ENCODE measurements around the gene NKAIN1. TPM values are rescaled to one million over a fixed set of nuclear protein-coding genes. Genes with fewer than 3 reads are reported as not detected.
"Not testable (repeated sequence)": the region's sequence is repeated elsewhere in the genome, so short reads cannot be mapped to it uniquely, and the experiment has no call there.

The NKAIN1 gene
- under 1 TPM; 0.57 to 0.97 TPM for total RNA-seq

DNA sequence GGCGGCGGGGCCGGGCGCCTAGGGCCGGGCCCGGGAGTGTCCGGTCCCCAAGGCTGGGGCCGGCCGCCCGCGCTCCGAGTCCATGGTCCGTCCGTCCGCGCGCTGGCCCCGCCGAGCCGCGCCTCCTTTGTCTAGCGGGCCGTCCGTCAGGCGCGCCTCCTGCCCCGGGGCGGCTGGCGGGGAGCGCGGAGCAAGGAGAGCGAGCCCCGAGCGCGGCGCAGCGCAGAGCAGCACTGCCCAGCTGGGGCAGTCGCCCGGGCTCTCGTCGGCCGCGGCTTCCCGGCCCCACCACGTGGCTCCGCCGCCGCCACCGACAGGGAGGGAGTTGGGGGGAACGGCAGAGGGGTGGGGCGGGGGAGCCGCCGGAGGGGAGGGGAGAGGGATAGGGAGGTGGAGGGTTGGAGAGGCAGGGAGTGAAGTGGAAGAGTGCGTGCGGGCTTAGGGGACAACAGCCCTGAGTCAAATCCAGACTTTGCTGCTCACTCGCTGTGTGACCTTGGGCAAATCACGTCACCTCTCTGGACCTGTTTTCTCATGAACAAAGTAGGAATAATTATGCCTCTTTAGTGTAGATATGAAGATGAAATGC lies at the start of gene NKAIN1:
Gene NKAIN1, minus strand, starts transcription at position 235 of the 589 bp plus-strand sequence. CDS start 340 bp downstream, outside the sequence.
- Mint-ChIP-seq H3K4me3 (peak within 1 kb of the TSS; percentile 78), H3K27ac (peak within 1 kb of the TSS; percentile 52), H3K36me3 (no peaks in the 10 kb centered on the region), H3K9me3 (no peaks in the 10 kb centered on the region), H3K4me1 (peaks cover 16% of the 10 kb centered on the region), H3K27me3 (peaks cover 48% of the 10 kb centered on the region)
- DNase-seq (peak; percentile 60), ATAC-seq (ENCODE audit: low read depth) (peak; percentile 40)
- POLR2A ChIA-PET, result no interaction called here

DNA sequence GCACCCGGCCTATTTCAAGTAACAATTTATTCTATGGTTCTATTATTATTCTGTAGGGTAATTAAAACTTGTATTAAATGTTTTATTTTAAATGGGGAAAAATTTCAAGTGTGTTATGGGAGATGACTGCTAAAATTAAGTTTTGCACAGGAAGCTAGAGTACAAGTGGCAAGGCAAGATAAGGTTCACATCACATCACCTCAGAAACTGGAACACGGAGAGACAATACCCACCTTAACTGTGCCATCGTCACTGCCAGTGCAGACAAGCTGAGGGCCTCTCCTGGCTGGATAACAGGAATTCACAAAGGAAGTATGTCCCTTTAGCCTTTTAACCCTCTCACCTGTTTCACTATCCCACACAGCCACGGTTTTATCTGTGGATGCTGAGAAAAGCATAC lies 49.3 kb upstream of the NKAIN1 start:
- H3K36me3 Mint-ChIP-seq, result peaks cover 22% of the 10 kb centered on the region
- H3K9me3 Mint-ChIP-seq, result no peaks in the 10 kb centered on the region
- POLR2A ChIA-PET, result no interaction called here
- peak overlapping the region; percentile 47 for H3K27ac Mint-ChIP-seq
- H3K4me3 Mint-ChIP-seq, result no peak overlapping the region
- H3K27me3 Mint-ChIP-seq, result no peaks in the 10 kb centered on the region
- peaks cover 3% of the 10 kb centered on the region for H3K4me1 Mint-ChIP-seq
- ATAC-seq (ENCODE audit: low read depth) (no peak), DNase-seq (no peak)

DNA sequence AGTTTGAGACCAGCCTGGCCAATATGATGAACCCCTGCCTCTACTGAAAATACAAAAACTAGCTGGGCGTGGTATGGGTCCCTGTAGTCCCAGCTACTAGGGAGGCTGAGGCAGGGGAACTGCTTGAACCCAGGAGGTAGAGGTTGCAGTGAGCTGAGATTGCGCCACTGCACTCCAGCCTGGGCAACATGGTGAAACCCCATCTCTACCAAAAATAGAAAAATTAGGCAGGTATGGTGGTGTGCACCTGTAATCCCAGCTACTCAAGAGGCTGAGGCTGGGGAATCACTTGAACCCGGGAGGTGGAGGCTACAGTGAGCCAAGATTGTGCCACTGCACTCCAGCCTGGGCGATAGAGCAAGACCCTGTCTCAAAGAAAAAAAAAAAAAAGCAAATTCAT lies 48.1 kb upstream of the NKAIN1 start:
- not testable (repeated sequence) for H3K4me3 Mint-ChIP-seq; H3K27me3 Mint-ChIP-seq; H3K4me1 Mint-ChIP-seq; H3K9me3 Mint-ChIP-seq; ATAC-seq (ENCODE audit: low read depth); H3K27ac Mint-ChIP-seq
- DNase-seq, result peak; percentile 44
- H3K36me3 Mint-ChIP-seq, result peaks cover 25% of the 10 kb centered on the region
- POLR2A ChIA-PET, result interaction anchor here (1.0 kb wide), 1 partner anchor 9 kb away, joined by 5 read pairs; the partner anchor contains the start of genes SNRNP40 and ZCCHC17

DNA sequence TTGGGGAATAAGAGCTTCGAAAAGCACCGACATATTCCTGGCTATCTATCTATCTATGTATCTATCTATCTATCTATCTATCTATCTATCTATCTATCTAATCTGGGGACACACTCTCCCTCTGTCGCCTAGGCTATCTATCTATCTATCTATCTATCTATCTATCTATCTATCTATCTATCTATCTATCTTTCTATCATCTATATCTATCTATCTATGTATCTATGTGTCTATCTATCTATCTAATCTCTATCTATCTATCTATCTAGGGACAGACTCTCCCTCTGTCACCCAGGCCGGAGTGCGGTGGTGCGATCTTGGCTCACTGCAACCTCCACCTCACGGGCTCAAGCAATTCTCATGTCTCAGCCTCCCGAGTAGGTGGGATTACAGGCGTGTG lies 42.7 kb upstream of the NKAIN1 start:
- H3K36me3 Mint-ChIP-seq, result peaks cover 41% of the 10 kb centered on the region
- POLR2A ChIA-PET; H3K27me3 Mint-ChIP-seq; H3K4me3 Mint-ChIP-seq; DNase-seq; ATAC-seq (ENCODE audit: low read depth); H3K9me3 Mint-ChIP-seq; H3K27ac Mint-ChIP-seq; H3K4me1 Mint-ChIP-seq: not testable (repeated sequence)

DNA sequence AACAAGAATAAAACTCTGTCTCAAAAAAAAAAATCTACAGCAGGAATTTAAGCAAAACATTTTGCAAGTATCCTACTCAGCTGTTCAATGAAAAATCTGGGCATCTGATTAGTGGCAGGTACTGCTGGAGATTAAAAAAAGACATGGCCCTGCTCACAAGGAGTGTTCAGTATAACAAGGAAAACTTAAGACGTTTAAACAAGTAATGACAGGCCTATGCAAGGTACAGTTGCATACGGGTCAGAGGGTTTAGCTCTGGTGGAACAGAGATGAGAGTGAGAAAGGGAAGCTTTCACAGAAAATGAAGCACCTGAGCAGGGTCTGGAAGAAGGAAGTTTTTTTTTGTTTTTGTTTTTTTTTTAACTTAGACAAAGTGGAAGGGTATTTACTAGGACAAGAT lies 33.9 kb upstream of the NKAIN1 start:
- peaks cover 34% of the 10 kb centered on the region for H3K36me3 Mint-ChIP-seq
- POLR2A ChIA-PET, result interaction anchor here (0.5 kb wide), 1 partner anchor 10 kb away, joined by 4 read pairs; no protein-coding TSS in a partner anchor
- H3K9me3 Mint-ChIP-seq, result no peaks in the 10 kb centered on the region
- H3K27ac Mint-ChIP-seq, result no peak overlapping the region
- H3K27me3 Mint-ChIP-seq, result no peaks in the 10 kb centered on the region
- DNase-seq (no peak), ATAC-seq (ENCODE audit: low read depth) (no peak)
- H3K4me3 Mint-ChIP-seq, result no peak overlapping the region
- peaks cover 2% of the 10 kb centered on the region for H3K4me1 Mint-ChIP-seq

DNA sequence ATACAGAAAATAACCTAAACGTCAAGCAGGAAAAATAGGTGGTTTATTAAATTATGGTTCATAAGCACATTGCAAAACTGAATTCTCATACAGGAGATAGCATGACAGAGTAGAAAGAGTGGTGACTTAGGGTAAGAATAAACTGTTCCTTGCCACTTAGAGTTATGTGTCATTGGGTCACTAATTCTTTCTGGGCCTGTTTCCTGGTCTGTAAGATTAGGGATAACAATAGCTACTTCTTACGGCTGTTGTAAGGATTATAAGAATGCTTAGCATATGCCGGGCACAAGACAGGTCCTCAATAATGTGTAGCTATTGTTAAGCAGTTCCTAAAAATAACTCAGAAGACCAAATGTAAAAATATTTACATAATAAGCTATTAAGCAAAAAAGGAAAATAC lies 32.7 kb upstream of the NKAIN1 start:
- Mint-ChIP-seq H3K9me3 (no peaks in the 10 kb centered on the region), H3K27me3 (no peaks in the 10 kb centered on the region), H3K4me3 (no peak overlapping the region), H3K36me3 (peaks cover 31% of the 10 kb centered on the region), H3K27ac (no peak overlapping the region), H3K4me1 (peaks cover 2% of the 10 kb centered on the region)
- ATAC-seq (ENCODE audit: low read depth), result no peak
- no peak for DNase-seq
- POLR2A ChIA-PET, result no interaction called here

DNA sequence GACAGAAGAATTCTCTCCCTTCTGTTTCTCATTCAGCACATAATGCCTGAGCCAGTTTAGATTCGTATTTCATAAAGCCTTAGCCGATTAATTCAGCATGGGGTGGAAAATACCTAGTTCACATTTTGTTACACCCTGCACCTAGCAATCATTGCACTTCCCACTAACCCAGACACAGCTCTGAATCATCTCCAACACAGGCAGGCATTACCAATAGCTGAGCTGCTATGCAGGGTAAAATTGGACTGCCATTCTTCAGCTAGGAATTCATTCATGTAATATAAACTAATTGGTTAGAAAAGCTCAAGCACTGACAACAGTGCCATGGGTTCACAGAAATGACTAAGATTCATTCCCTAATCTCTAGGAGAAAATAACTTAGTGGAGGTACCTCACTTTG lies 26.9 kb upstream of the NKAIN1 start:
- H3K27me3 Mint-ChIP-seq, result no peaks in the 10 kb centered on the region
- no peaks in the 10 kb centered on the region for H3K4me1 Mint-ChIP-seq
- ATAC-seq (ENCODE audit: low read depth) (no peak), DNase-seq (no peak)
- no peak overlapping the region for H3K4me3 Mint-ChIP-seq
- no peak overlapping the region for H3K27ac Mint-ChIP-seq
- POLR2A ChIA-PET, result no interaction called here
- peaks cover 20% of the 10 kb centered on the region for H3K36me3 Mint-ChIP-seq
- no peaks in the 10 kb centered on the region for H3K9me3 Mint-ChIP-seq

DNA sequence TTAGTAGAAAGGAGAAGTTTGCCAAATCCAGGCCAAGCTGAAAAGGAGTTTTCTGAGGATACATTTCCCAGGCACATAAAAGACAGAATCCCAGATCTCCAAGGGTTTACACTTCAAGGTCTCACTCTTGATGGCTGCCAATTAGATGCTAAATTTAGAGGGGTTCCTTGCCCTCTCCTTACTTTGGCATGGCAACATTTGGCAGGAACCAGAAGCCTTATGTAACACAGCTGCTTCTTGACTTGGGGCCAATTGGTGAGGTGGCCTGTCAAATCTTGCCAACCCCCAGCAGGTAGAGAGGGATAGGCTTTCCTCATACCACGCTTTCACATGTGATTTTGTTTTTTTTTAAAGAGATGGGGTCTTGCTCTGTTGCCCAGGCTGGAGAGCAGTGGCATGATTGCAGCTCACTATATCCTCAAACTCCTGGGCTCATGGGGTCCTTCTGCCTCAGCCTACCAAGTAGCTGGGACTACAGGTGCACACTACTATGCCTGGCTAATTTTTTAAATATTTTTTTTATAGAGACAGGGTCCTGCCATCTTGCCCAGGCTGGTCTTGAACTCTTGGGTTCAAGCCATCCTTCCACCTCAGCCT lies 25.2 kb upstream of the NKAIN1 start:
- DNase-seq, result no peak
- Mint-ChIP-seq H3K9me3 (no peaks in the 10 kb centered on the region), H3K4me1 (no peaks in the 10 kb centered on the region), H3K27me3 (no peaks in the 10 kb centered on the region), H3K36me3 (peaks cover 18% of the 10 kb centered on the region), H3K4me3 (no peak overlapping the region), H3K27ac (no peak overlapping the region)
- ATAC-seq (ENCODE audit: low read depth), result no peak
- POLR2A ChIA-PET, result interaction anchor here (0.6 kb wide), 1 partner anchor 920 kb away, joined by 3 read pairs; no protein-coding TSS in a partner anchor

DNA sequence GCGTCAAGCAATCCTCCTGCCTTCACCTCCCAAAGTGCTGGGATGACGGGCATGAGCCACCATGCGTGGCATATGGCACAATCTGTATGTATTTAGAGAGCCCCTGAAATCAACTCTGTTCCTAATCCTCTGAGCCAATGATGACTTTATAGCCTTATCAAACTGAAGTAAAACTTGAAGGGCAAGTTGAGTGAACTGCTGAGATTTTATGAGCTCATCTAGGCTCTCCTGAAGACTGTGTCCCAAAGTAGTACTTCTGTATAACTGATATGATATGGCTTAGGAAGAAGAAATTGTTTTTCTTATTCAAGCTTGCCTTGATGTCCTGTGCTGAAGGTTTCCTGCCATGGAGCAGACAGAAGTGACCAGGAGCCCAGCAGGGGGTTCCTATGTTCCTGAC lies 23.7 kb upstream of the NKAIN1 start:
- POLR2A ChIA-PET, result no interaction called here
- Mint-ChIP-seq H3K27me3 (no peaks in the 10 kb centered on the region), H3K36me3 (peaks cover 19% of the 10 kb centered on the region), H3K9me3 (no peaks in the 10 kb centered on the region), H3K27ac (no peak overlapping the region), H3K4me3 (no peak overlapping the region), H3K4me1 (no peaks in the 10 kb centered on the region)
- no peak for ATAC-seq (ENCODE audit: low read depth)
- DNase-seq, result no peak

DNA sequence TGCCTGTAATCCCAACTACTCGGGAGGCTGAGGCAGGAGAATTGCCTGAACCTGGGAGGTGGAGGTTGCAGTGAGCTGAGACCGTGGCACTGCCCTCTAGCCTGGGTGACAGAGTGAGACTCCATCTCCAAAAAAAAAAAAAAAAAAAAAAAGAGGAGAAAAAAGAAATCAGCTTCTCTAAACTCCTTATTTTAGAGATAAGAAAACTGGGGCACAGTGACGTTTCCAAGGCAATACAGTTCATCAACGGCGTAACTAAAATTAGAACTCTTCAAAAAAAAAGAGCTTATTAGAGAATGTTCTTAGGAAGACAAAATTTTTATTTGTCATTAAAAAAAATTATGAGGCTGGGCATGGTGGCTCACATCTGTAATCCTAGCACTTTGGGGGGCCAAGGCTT lies 22.7 kb upstream of the NKAIN1 start:
- H3K36me3 Mint-ChIP-seq, result peaks cover 21% of the 10 kb centered on the region
- H3K4me3 Mint-ChIP-seq; H3K4me1 Mint-ChIP-seq; POLR2A ChIA-PET; DNase-seq; ATAC-seq (ENCODE audit: low read depth); H3K27me3 Mint-ChIP-seq; H3K9me3 Mint-ChIP-seq; H3K27ac Mint-ChIP-seq: not testable (repeated sequence)

DNA sequence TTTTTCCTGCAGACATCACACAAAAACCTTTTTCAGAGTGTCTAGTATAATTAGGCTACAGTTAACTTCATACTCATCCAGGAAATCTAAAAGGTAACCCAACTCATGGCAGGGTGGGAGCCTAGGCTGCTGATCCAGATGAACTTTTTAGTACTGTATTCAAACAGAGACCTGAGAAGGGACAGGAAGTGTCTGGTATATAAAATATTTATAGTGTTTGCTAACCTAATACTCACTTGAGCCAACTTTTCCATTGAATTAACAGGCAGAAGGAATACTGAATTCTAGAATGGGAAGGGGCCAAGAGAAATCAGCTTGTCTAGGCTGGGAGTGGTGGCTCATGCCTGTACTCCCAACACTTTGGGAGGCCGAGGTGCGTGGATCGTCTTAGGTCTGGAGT lies 22.2 kb upstream of the NKAIN1 start:
- no peak overlapping the region for H3K4me3 Mint-ChIP-seq
- no peaks in the 10 kb centered on the region for H3K27me3 Mint-ChIP-seq
- DNase-seq (no peak), ATAC-seq (ENCODE audit: low read depth) (no peak)
- POLR2A ChIA-PET, result no interaction called here
- no peaks in the 10 kb centered on the region for H3K4me1 Mint-ChIP-seq
- H3K9me3 Mint-ChIP-seq, result no peaks in the 10 kb centered on the region
- H3K36me3 Mint-ChIP-seq, result peaks cover 17% of the 10 kb centered on the region
- no peak overlapping the region for H3K27ac Mint-ChIP-seq

DNA sequence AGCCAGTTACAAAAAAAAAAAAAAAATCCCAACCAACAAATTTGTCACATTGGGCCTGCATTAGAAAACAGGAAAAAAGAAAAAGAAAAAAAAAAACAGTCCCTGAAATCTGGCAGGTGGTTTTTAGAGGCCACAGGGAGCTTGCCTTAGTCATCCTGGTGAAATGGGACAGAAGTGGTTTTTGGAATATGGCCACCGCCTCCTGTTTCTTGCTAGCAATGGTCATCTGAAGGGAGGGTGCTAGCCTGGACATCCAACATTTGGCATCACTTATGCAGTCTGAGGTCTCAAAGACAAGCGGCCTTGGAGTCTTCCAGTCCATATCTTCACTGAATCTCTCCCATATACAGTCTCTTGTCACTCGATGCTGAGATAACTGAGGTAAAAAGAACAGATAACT lies 20.1 kb upstream of the NKAIN1 start:
- POLR2A ChIA-PET, result no interaction called here
- ATAC-seq (ENCODE audit: low read depth), result no peak
- Mint-ChIP-seq H3K9me3 (no peaks in the 10 kb centered on the region), H3K27me3 (no peaks in the 10 kb centered on the region), H3K36me3 (peaks cover 14% of the 10 kb centered on the region), H3K4me3 (no peak overlapping the region), H3K4me1 (no peaks in the 10 kb centered on the region), H3K27ac (no peak overlapping the region)
- DNase-seq, result no peak

DNA sequence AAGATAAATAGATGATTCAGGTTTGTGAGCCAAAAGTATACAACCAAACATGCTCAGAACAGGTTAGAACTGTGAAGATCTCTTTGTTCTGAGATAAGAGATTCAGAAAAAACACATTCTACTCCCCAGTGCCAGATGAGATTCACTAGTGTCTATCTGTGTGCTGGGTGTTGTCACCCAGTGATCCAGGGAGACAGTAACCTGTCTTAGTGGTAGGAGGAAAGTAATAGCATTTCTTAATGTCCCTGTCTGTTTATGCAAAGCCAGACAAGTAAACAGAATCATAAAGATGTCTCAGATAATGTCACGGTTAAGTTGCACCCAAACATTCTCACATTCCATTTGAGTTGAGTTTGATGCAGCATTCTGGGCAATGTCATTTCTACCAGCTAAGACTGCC lies 18.9 kb upstream of the NKAIN1 start:
- Mint-ChIP-seq H3K27me3 (no peaks in the 10 kb centered on the region), H3K4me1 (no peaks in the 10 kb centered on the region), H3K27ac (no peak overlapping the region), H3K4me3 (no peak overlapping the region), H3K9me3 (no peaks in the 10 kb centered on the region), H3K36me3 (peaks cover 11% of the 10 kb centered on the region)
- ATAC-seq (ENCODE audit: low read depth) (no peak), DNase-seq (no peak)
- POLR2A ChIA-PET, result interaction anchor here (0.7 kb wide), 1 partner anchor 118 kb away, joined by 5 read pairs; no protein-coding TSS in a partner anchor

DNA sequence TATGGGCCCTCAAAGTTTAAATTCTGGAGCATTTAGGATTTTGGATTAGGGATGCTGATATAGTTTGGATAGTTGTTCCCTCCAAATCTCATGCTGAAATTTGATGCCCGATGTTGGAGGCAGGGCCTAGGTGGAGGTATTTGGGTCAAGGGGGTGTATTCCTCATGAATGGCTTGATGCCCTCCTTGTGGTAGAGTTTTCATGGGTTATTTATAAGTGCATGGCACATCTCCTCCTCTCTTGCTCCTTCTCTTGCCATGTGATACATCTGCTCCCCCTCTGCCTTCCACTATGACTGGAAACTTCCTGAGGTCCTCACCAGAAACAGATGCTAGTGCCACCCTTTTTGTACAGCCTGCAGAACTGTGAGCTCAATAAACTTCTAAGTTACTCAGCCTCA lies 17.5 kb upstream of the NKAIN1 start:
- H3K36me3 Mint-ChIP-seq, result peaks cover 11% of the 10 kb centered on the region
- no peaks in the 10 kb centered on the region for H3K27me3 Mint-ChIP-seq
- no peaks in the 10 kb centered on the region for H3K9me3 Mint-ChIP-seq
- no peak overlapping the region for H3K4me3 Mint-ChIP-seq
- ATAC-seq (ENCODE audit: low read depth), result no peak
- no peak overlapping the region for H3K27ac Mint-ChIP-seq
- POLR2A ChIA-PET, result no interaction called here
- no peaks in the 10 kb centered on the region for H3K4me1 Mint-ChIP-seq
- no peak for DNase-seq

All from activated naive CD8-positive, alpha-beta T cell treated with anti-CD3 and anti-CD28 coated beads, Interleukin-2, amount 10 ng/mL, durations not matched to agents 7 days and 5 days (primary cell).